Mesenchymal stem cell (in vitro differentiated cells and primary cell): ENCODE measurements around the gene NNAT.

Source experiments
- DNase-seq: peaks from one replicate; pipeline ENCODE4 v3.0.0-alpha.2; 2013
- H2AFZ ChIP-seq: one replicate; pipeline ENCODE4 v1.6.1; 2013; ENCODE audit warnings: low read depth, mild to moderate bottlenecking, control low read depth, inconsistent platforms, low read length, moderate library complexity
- H2AK5ac ChIP-seq: 2 replicates; pipeline ENCODE4 v1.6.1; 2013; ENCODE audit warnings: low read length, moderate library complexity, mild to moderate bottlenecking, inconsistent platforms; ENCODE audit not compliant: severe bottlenecking
- H2BK120ac ChIP-seq: one replicate; pipeline ENCODE4 v1.6.1; 2013; ENCODE audit warnings: low read depth, mild to moderate bottlenecking, inconsistent platforms, low read length, moderate library complexity
- H2BK12ac ChIP-seq, 2 experiments: one replicate each; pipeline ENCODE4 v1.6.1; 2013; ENCODE audit warnings: inconsistent platforms in 2 of 2, low read length in 2 of 2, mild to moderate bottlenecking in 2 of 2, moderate library complexity in 2 of 2, control low read depth in 1 of 2
- H2BK15ac ChIP-seq: one replicate; pipeline ENCODE4 v1.6.1; 2013; ENCODE audit warnings: mild to moderate bottlenecking, low read depth, inconsistent platforms; ENCODE audit not compliant: poor library complexity, severe bottlenecking
- H2BK5ac ChIP-seq: 2 replicates; pipeline ENCODE4 v1.6.1; 2013; ENCODE audit warnings: low read depth, mild to moderate bottlenecking, low read length, control low read depth, inconsistent platforms; ENCODE audit not compliant: poor library complexity, severe bottlenecking
- H3K14ac ChIP-seq, 2 experiments: one replicate each; pipeline ENCODE4 v1.6.1; 2013; ENCODE audit warnings: inconsistent platforms in 2 of 2, low read length in 2 of 2, control low read depth in 1 of 2, mild to moderate bottlenecking in 1 of 2, moderate library complexity in 1 of 2
- H3K18ac ChIP-seq, 2 experiments: one replicate each; pipeline ENCODE4 v1.6.1; 2013; ENCODE audit warnings: inconsistent platforms in 2 of 2, low read length in 2 of 2, control low read depth in 1 of 2, low read depth in 1 of 2, mild to moderate bottlenecking in 1 of 2
- H3K23ac ChIP-seq, 2 experiments: one replicate each; pipeline ENCODE4 v1.6.1; 2013; ENCODE audit warnings: inconsistent platforms in 2 of 2, low read length in 2 of 2, mild to moderate bottlenecking in 2 of 2, moderate library complexity in 2 of 2, control low read depth in 1 of 2
- H3K27ac ChIP-seq: 2 replicates; pipeline ENCODE4 v1.5.1; 2013; ENCODE audit warnings: mild to moderate bottlenecking, moderate library complexity, low read length, control low read depth, inconsistent platforms; ENCODE audit not compliant: poor library complexity, severe bottlenecking
- H3K27me3 ChIP-seq, 2 experiments: 2 replicates each; pipeline versions ENCODE4 v1.6.1 to v1.7.0; 2013; ENCODE audit warnings: low read length in 2 of 2, mild to moderate bottlenecking in 2 of 2, moderate library complexity in 2 of 2, control low read depth in 1 of 2, inconsistent platforms in 1 of 2; ENCODE audit not compliant: control insufficient read depth in 1 of 2, insufficient read depth in 1 of 2
- H3K36me3 ChIP-seq, 2 experiments: 2 replicates each; pipeline versions ENCODE4 v1.6.1 to v1.7.0; 2013; ENCODE audit warnings: low read length in 2 of 2, control low read depth in 1 of 2, inconsistent platforms in 1 of 2, low read depth in 1 of 2, mild to moderate bottlenecking in 1 of 2; ENCODE audit not compliant: insufficient read depth in 2 of 2, control insufficient read depth in 1 of 2
- H3K4ac ChIP-seq, 2 experiments: one replicate each; pipeline ENCODE4 v1.6.1; 2013; ENCODE audit warnings: inconsistent platforms in 2 of 2, low read length in 2 of 2, mild to moderate bottlenecking in 2 of 2, moderate library complexity in 2 of 2, control low read depth in 1 of 2, low read depth in 1 of 2
- H3K4me1 ChIP-seq: 2 replicates; pipeline ENCODE4 v1.6.1; 2013; ENCODE audit warnings: low read depth, low read length, control low read depth; ENCODE audit not compliant: control insufficient read depth, insufficient read depth
- H3K4me2 ChIP-seq: 2 replicates; pipeline ENCODE4 v1.6.1; 2013; ENCODE audit warnings: low read length, mild to moderate bottlenecking, inconsistent platforms; ENCODE audit not compliant: poor library complexity, severe bottlenecking
- H3K4me3 ChIP-seq, 2 experiments: 2 replicates each; pipeline versions ENCODE4 v1.5.1 to v1.7.0; 2013; ENCODE audit warnings: low read length in 2 of 2, mild to moderate bottlenecking in 2 of 2, control low read depth in 1 of 2, low read depth in 1 of 2; ENCODE audit not compliant: insufficient read depth in 1 of 2
- H3K79me1 ChIP-seq: replicated peaks from 2 replicates; pipeline ENCODE4 v1.6.1; 2013; ENCODE audit warnings: mild to moderate bottlenecking, control low read depth, low read length, inconsistent platforms; ENCODE audit not compliant: poor library complexity, severe bottlenecking
- H3K9ac ChIP-seq: 2 replicates; pipeline ENCODE4 v1.7.0; 2013; ENCODE audit warnings: mild to moderate bottlenecking, low read length, moderate library complexity
- H3K9me3 ChIP-seq: 2 replicates; pipeline ENCODE4 v1.7.0; 2013; ENCODE audit warnings: mild to moderate bottlenecking, low read length; ENCODE audit not compliant: control insufficient read depth
- H4K8ac ChIP-seq: one replicate; pipeline ENCODE4 v1.6.1; 2013; ENCODE audit warnings: inconsistent platforms, mild to moderate bottlenecking, low read length, moderate library complexity
- H4K91ac ChIP-seq: one replicate; pipeline ENCODE4 v1.6.1; 2013; ENCODE audit warnings: mild to moderate bottlenecking, low read length, inconsistent platforms
- WGBS: methylation state at CpG from one replicate; pipeline ENCODE4 v1.1.7; 2013; ENCODE audit warnings: mixed read lengths; 5-methylcytosine and 5-hydroxymethylcytosine counted together

The NNAT gene

GRCh38 chr20:37558779-37559178 is 37.7 kb downstream of the NNAT start:
- no peaks in the 10 kb centered on the region for H3K79me1 ChIP-seq
- H4K91ac ChIP-seq: no peak overlapping the region
- H3K27ac ChIP-seq: no peak overlapping the region
- no peak overlapping the region for H2BK12ac ChIP-seq
- no peak overlapping the region for H4K8ac ChIP-seq
- no peak overlapping the region for H3K14ac ChIP-seq
- no peak overlapping the region for H2AFZ ChIP-seq
- 81% methylated on average over 4 of the region's 4 CpGs for WGBS
- no peak overlapping the region for H3K9ac ChIP-seq
- H3K36me3 ChIP-seq: no peaks in the 10 kb centered on the region
- H3K23ac ChIP-seq: no peak overlapping the region
- H3K4me2 ChIP-seq: no peak overlapping the region
- H3K4ac ChIP-seq: no peak overlapping the region
- DNase-seq: no peak
- H2BK15ac ChIP-seq: no peak overlapping the region
- H3K18ac ChIP-seq: no peak overlapping the region
- H2BK5ac ChIP-seq: no peak overlapping the region
- no peak overlapping the region for H2AK5ac ChIP-seq
- no peaks in the 10 kb centered on the region for H3K9me3 ChIP-seq
- no peak overlapping the region for H3K4me3 ChIP-seq
- no peaks in the 10 kb centered on the region for H3K4me1 ChIP-seq
- no peak overlapping the region for H2BK120ac ChIP-seq
- H3K27me3 ChIP-seq: peaks cover 35 to 56% of the 10 kb centered on the region in 2 experiments

GRCh38 chr20:37559312-37560027 is 38.4 kb downstream of the NNAT start:
- H2BK5ac ChIP-seq: no peak overlapping the region
- no peak overlapping the region for H2BK12ac ChIP-seq
- H3K14ac ChIP-seq: no peak overlapping the region
- H3K36me3 ChIP-seq: no peaks in the 10 kb centered on the region
- no peak overlapping the region for H2AFZ ChIP-seq
- no peaks in the 10 kb centered on the region for H3K79me1 ChIP-seq
- no peak for DNase-seq
- no peak overlapping the region for H3K9ac ChIP-seq
- H3K23ac ChIP-seq: no peak overlapping the region
- peaks cover 42 to 56% of the 10 kb centered on the region in 2 experiments for H3K27me3 ChIP-seq
- no peak overlapping the region for H3K4me3 ChIP-seq
- H3K4me2 ChIP-seq: no peak overlapping the region
- H4K91ac ChIP-seq: no peak overlapping the region
- H2BK120ac ChIP-seq: no peak overlapping the region
- no peak overlapping the region for H2BK15ac ChIP-seq
- H4K8ac ChIP-seq: no peak overlapping the region
- no peak overlapping the region for H3K27ac ChIP-seq
- H3K4me1 ChIP-seq: peaks cover 3% of the 10 kb centered on the region
- WGBS: 93% methylated on average over 11 of the region's 11 CpGs
- H2AK5ac ChIP-seq: no peak overlapping the region
- no peak overlapping the region for H3K18ac ChIP-seq
- no peaks in the 10 kb centered on the region for H3K9me3 ChIP-seq
- H3K4ac ChIP-seq: no peak overlapping the region

GRCh38 chr20:37560629-37561028 is 39.6 kb downstream of the NNAT start:
- Histone ChIP-seq H3K9me3 (no peaks in the 10 kb centered on the region), H4K91ac (no peak overlapping the region), H2BK5ac (no peak overlapping the region), H3K23ac (no peak overlapping the region), H3K27ac (no peak overlapping the region), H2BK120ac (no peak overlapping the region), H3K9ac (no peak overlapping the region), H2AK5ac (no peak overlapping the region), H3K18ac (no peak overlapping the region), H4K8ac (no peak overlapping the region), H3K36me3 (no peaks in the 10 kb centered on the region), H3K79me1 (no peaks in the 10 kb centered on the region), H3K4ac (no peak overlapping the region), H3K27me3 (peaks cover 51 to 57% of the 10 kb centered on the region in 2 experiments), H3K4me2 (no peak overlapping the region), H3K4me3 (no peak overlapping the region), H3K14ac (no peak overlapping the region), H2AFZ (no peak overlapping the region), H2BK12ac (no peak overlapping the region), H3K4me1 (peaks cover 7% of the 10 kb centered on the region), H2BK15ac (no peak overlapping the region)
- DNase-seq: no peak
- 84% methylated on average over 4 of the region's 4 CpGs for WGBS

GRCh38 chr20:37562695-37563480 is 41.8 kb downstream of the NNAT start:
- Histone ChIP-seq H2BK12ac (no peak overlapping the region), H4K8ac (no peak overlapping the region), H3K9me3 (no peaks in the 10 kb centered on the region), H2BK15ac (no peak overlapping the region), H3K4me1 (peaks cover 7% of the 10 kb centered on the region), H3K23ac (no peak overlapping the region), H3K79me1 (no peaks in the 10 kb centered on the region), H3K27me3 (peaks cover 57 to 63% of the 10 kb centered on the region in 2 experiments), H3K4ac (no peak overlapping the region), H3K18ac (no peak overlapping the region), H3K36me3 (no peaks in the 10 kb centered on the region), H3K27ac (no peak overlapping the region), H3K4me2 (peak overlapping the region; percentile 14), H3K4me3 (no peak overlapping the region), H3K14ac (no peak overlapping the region), H2BK5ac (no peak overlapping the region), H2AFZ (no peak overlapping the region), H3K9ac (no peak overlapping the region), H4K91ac (no peak overlapping the region), H2AK5ac (no peak overlapping the region), H2BK120ac (no peak overlapping the region)
- no peak for DNase-seq
- 78% methylated on average over 3 of the region's 3 CpGs for WGBS
